ENCODE results near the gene ZNF25.

- TF ChIP-seq POLR2AphosphoS5 (IDR thresholded peaks at IDR 0.05; ENCODE audit: borderline replicate concordance, low read depth, low read length) (no peak; the same call in 1 of the 2 replicates), FOXP2 (optimal IDR thresholded peaks at IDR 0.05; ENCODE audit: control extremely low read depth, extremely low read length, insufficient read depth) (no peak)
Measured at GRCh38 chr10:38010119-38010903, 33.9 kb upstream of the ZNF25 start, which contains the start of gene ZNF33A.
